Measurements from ENCODE around the gene LPCAT3.

The LPCAT3 gene

GRCh38 chr12:6954316-6955107 is 63.8 kb downstream of the LPCAT3 start:
- no peak for DNase-seq

- DNase-seq, result peak in 16 of 58 donors; percentile 26 to 64 (median 42)
Measured at GRCh38 chr12:6953442-6954315, 64.6 kb downstream of the LPCAT3 start.

- DNase-seq, result no peak
Measured at GRCh38 chr12:6952863-6953441, 65.3 kb downstream of the LPCAT3 start.

GRCh38 chr12:6952121-6952862 is 66.0 kb downstream of the LPCAT3 start:
- DNase-seq, result no peak

GRCh38 chr12:6951551-6952120 is 66.6 kb downstream of the LPCAT3 start:
- no peak for DNase-seq

- peak in 11 of 58 donors; percentile 19 to 35 (median 25) for DNase-seq
Measured at GRCh38 chr12:6950811-6951540, 67.3 kb downstream of the LPCAT3 start, which contains the start of gene PTPN6. TSS of gene PTPN6 (plus strand) at chr12:6951356. CDS start at chr12:6951513, 157 bp downstream.

- no peak for DNase-seq
Measured at GRCh38 chr12:6950401-6950801, 67.9 kb downstream of the LPCAT3 start.

- no peak for DNase-seq
Measured at GRCh38 chr12:6948873-6949594, 69.2 kb downstream of the LPCAT3 start.

GRCh38 chr12:6947615-6948014 is 70.7 kb downstream of the LPCAT3 start:
- no peak for DNase-seq

GRCh38 chr12:6946920-6947374 is 71.3 kb downstream of the LPCAT3 start:
- DNase-seq, result no peak

- DNase-seq, result no peak
Measured at GRCh38 chr12:6946033-6946919, 72.0 kb downstream of the LPCAT3 start.

GRCh38 chr12:6945613-6946012 is 72.7 kb downstream of the LPCAT3 start:
- no peak for DNase-seq

- peak; percentile 32 to 94 (median 84) for DNase-seq
Measured at GRCh38 chr12:6944381-6945186, 73.7 kb downstream of the LPCAT3 start.

GRCh38 chr12:6943722-6944380 is 74.4 kb downstream of the LPCAT3 start, which contains the start of the genes C12orf57 and RNU7-1:
TSS of gene C12orf57 (plus strand) at chr12:6944022. CDS start at chr12:6944122, 100 bp downstream.
TSS of gene RNU7-1 (plus strand) at chr12:6943816.
- peak in 53 of 58 donors; percentile 19 to 89 (median 66) for DNase-seq

GRCh38 chr12:6943389-6943721 is 74.9 kb downstream of the LPCAT3 start:
- DNase-seq, result peak in 56 of 58 donors; percentile 19 to 95 (median 78)

GRCh38 chr12:6942331-6942665 is 76.0 kb downstream of the LPCAT3 start:
- no peak for DNase-seq

- DNase-seq, result no peak
Measured at GRCh38 chr12:6941782-6942181, 76.5 kb downstream of the LPCAT3 start.
